ENCODE measurements around the gene TANGO2.

DNA sequence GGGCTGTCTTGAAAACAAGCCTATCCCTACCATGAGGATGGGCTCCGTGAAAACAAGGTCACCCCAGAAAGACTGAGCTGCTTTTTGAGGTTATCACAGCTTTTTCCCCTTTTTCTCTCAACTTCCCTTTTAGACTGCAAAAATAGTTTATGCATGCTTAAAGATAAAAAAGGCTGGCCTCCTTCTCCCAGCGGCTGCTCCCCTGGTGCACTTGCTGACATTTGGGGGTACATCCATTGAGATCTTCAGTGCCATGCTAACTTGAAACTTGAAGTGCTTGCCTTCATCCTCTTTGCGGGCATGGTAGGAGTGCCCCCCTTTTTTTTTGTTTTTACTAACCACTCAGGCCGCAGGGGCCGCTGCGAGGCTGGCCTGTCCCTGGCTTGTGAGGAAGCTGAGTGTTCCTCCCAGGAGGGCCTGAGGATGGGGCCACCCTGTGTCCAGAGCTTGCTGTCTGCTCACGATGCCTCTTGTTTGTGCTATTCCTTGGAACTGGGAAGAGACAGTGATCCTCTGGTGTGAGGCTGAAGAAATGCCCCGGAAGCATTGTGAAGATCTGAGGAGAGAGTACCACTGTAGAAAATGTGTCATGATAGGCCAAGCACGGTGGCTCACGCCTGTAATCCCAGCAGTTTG lies 2.2 kb downstream of the TANGO2 start:
- TF ChIP-seq SUZ12 (IDR thresholded peaks at IDR 0.05; ENCODE audit: extremely low read depth, insufficient read depth, insufficient read length) (no peak), ZNF274 (IDR thresholded peaks at IDR 0.05; ENCODE audit: low read depth, low read length) (no peak), YY1 (IDR thresholded peaks at IDR 0.05; ENCODE audit: insufficient read depth, insufficient read length) (no peak)
